NB4 (cell line): ENCODE data around the gene VWA5B1.

ENCODE experiments used
- MYC ChIP-seq: IDR thresholded peaks from 2 replicates; pipeline ENCODE4 v1.6.1; 2011; ENCODE audit warnings: low read depth, low read length
- POLR2A ChIP-seq: IDR thresholded peaks from 2 replicates; pipeline ENCODE4 v1.6.1; 2011; ENCODE audit warnings: mild to moderate bottlenecking; ENCODE audit not compliant: insufficient read length; ENCODE audit errors: extremely low read depth
- TF ChIP-seq, protein P1 (sequence below): IDR thresholded peaks from one replicate; pipeline ENCODE4 v1.5.1; 2012; ENCODE audit warnings: low read depth, low read length
- TF ChIP-seq, protein P2 (sequence below): IDR thresholded peaks from 2 replicates; pipeline ENCODE4 v1.6.1; 2011; ENCODE audit warnings: low read depth, low read length

DNA sequence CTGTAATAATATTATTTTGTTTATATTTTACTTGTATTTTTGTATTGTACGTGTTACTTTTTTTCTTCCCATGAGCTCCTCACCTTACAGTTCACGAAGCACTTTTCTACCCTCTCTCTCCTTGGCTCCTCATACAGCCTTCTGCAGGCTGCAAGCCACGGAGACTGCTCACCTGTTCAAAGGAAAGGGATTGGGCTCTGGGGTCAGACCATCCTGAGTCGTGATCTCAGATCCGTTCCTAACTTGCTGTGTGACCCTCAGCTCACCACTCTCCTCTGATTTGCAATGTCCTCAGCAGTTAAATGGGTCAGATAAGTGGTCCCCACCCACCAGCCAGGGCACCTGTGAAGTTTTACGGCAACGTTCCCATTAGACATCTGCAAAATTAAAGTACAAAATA, 54.1 kb downstream of the VWA5B1 start:
- TF ChIP-seq, protein P1, sequence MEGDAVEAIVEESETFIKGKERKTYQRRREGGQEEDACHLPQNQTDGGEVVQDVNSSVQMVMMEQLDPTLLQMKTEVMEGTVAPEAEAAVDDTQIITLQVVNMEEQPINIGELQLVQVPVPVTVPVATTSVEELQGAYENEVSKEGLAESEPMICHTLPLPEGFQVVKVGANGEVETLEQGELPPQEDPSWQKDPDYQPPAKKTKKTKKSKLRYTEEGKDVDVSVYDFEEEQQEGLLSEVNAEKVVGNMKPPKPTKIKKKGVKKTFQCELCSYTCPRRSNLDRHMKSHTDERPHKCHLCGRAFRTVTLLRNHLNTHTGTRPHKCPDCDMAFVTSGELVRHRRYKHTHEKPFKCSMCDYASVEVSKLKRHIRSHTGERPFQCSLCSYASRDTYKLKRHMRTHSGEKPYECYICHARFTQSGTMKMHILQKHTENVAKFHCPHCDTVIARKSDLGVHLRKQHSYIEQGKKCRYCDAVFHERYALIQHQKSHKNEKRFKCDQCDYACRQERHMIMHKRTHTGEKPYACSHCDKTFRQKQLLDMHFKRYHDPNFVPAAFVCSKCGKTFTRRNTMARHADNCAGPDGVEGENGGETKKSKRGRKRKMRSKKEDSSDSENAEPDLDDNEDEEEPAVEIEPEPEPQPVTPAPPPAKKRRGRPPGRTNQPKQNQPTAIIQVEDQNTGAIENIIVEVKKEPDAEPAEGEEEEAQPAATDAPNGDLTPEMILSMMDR: no peak
- TF ChIP-seq, protein P2, sequence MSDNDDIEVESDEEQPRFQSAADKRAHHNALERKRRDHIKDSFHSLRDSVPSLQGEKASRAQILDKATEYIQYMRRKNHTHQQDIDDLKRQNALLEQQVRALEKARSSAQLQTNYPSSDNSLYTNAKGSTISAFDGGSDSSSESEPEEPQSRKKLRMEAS: no peak
- TF ChIP-seq POLR2A (no peak), MYC (no peak)
